ENCODE data around the gene CCDC27.

GRCh38 chr1:3740752-3741151, 11.5 kb upstream of the CCDC27 start:
- TF ChIP-seq YY1 (IDR thresholded peaks at IDR 0.05), result no peak
- TF ChIP-seq, protein P1, sequence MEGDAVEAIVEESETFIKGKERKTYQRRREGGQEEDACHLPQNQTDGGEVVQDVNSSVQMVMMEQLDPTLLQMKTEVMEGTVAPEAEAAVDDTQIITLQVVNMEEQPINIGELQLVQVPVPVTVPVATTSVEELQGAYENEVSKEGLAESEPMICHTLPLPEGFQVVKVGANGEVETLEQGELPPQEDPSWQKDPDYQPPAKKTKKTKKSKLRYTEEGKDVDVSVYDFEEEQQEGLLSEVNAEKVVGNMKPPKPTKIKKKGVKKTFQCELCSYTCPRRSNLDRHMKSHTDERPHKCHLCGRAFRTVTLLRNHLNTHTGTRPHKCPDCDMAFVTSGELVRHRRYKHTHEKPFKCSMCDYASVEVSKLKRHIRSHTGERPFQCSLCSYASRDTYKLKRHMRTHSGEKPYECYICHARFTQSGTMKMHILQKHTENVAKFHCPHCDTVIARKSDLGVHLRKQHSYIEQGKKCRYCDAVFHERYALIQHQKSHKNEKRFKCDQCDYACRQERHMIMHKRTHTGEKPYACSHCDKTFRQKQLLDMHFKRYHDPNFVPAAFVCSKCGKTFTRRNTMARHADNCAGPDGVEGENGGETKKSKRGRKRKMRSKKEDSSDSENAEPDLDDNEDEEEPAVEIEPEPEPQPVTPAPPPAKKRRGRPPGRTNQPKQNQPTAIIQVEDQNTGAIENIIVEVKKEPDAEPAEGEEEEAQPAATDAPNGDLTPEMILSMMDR (IDR thresholded peaks at IDR 0.05; ENCODE audit: low read depth, low read length, missing input control), result no peak
- no peak for TF ChIP-seq JUND (IDR thresholded peaks at IDR 0.05)
- TF ChIP-seq, protein P2, sequence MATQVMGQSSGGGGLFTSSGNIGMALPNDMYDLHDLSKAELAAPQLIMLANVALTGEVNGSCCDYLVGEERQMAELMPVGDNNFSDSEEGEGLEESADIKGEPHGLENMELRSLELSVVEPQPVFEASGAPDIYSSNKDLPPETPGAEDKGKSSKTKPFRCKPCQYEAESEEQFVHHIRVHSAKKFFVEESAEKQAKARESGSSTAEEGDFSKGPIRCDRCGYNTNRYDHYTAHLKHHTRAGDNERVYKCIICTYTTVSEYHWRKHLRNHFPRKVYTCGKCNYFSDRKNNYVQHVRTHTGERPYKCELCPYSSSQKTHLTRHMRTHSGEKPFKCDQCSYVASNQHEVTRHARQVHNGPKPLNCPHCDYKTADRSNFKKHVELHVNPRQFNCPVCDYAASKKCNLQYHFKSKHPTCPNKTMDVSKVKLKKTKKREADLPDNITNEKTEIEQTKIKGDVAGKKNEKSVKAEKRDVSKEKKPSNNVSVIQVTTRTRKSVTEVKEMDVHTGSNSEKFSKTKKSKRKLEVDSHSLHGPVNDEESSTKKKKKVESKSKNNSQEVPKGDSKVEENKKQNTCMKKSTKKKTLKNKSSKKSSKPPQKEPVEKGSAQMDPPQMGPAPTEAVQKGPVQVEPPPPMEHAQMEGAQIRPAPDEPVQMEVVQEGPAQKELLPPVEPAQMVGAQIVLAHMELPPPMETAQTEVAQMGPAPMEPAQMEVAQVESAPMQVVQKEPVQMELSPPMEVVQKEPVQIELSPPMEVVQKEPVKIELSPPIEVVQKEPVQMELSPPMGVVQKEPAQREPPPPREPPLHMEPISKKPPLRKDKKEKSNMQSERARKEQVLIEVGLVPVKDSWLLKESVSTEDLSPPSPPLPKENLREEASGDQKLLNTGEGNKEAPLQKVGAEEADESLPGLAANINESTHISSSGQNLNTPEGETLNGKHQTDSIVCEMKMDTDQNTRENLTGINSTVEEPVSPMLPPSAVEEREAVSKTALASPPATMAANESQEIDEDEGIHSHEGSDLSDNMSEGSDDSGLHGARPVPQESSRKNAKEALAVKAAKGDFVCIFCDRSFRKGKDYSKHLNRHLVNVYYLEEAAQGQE (IDR thresholded peaks at IDR 0.05), result no peak
- no peak for TF ChIP-seq RAD21 (IDR thresholded peaks at IDR 0.05)
- no peak for TF ChIP-seq SP1 (IDR thresholded peaks at IDR 0.05)
- no peak for TF ChIP-seq GABPA (IDR thresholded peaks at IDR 0.05 in 1 of 2, conservative IDR thresholded peaks at IDR 0.05 in 1 of 2)
- no peak for TF ChIP-seq ATF3 (IDR thresholded peaks at IDR 0.05)
- no peak for TF ChIP-seq NR2F2 (IDR thresholded peaks at IDR 0.05)
- TF ChIP-seq HNF4G (IDR thresholded peaks at IDR 0.05), result no peak
- TF ChIP-seq TAF1 (conservative IDR thresholded peaks at IDR 0.05), result no peak
- TF ChIP-seq, protein P3, sequence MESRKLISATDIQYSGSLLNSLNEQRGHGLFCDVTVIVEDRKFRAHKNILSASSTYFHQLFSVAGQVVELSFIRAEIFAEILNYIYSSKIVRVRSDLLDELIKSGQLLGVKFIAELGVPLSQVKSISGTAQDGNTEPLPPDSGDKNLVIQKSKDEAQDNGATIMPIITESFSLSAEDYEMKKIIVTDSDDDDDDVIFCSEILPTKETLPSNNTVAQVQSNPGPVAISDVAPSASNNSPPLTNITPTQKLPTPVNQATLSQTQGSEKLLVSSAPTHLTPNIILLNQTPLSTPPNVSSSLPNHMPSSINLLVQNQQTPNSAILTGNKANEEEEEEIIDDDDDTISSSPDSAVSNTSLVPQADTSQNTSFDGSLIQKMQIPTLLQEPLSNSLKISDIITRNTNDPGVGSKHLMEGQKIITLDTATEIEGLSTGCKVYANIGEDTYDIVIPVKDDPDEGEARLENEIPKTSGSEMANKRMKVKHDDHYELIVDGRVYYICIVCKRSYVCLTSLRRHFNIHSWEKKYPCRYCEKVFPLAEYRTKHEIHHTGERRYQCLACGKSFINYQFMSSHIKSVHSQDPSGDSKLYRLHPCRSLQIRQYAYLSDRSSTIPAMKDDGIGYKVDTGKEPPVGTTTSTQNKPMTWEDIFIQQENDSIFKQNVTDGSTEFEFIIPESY (IDR thresholded peaks at IDR 0.05), result no peak
- TF ChIP-seq, protein P4, sequence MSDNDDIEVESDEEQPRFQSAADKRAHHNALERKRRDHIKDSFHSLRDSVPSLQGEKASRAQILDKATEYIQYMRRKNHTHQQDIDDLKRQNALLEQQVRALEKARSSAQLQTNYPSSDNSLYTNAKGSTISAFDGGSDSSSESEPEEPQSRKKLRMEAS (IDR thresholded peaks at IDR 0.05), result no peak
- no peak for TF ChIP-seq FOXA1 (IDR thresholded peaks at IDR 0.05)

Measured in liver (tissue), 3 donors.